TTC549 (cell line): Measurements from ENCODE around the gene TULP3.
"Not testable (repeated sequence)": the region's sequence is repeated elsewhere in the genome, so short reads cannot be mapped to it uniquely, and the experiment has no call there.

Source experiments
- FAIRE-seq: peaks from 2 replicates; lab custom pipeline; 2012; peaks lifted over from hg19 to GRCh38; lab: Jason Lieb, UNC

TULP3 gene

GRCh38 chr12:2890388-2891239 is at the start of gene TULP3:
TULP3 (plus strand) TSS chr12:2890891; CDS start chr12:2890948, 57 bp downstream.
- peak; percentile 74 for FAIRE-seq

GRCh38 chr12:2841056-2841650 is 49.5 kb upstream of the TULP3 start:
- FAIRE-seq, result no peak

GRCh38 chr12:2842948-2843347 is 47.7 kb upstream of the TULP3 start:
- FAIRE-seq, result no peak

- no peak for FAIRE-seq
These were observed 45.9 kb upstream of the TULP3 start for GRCh38 chr12:2844786-2845185.

GRCh38 chr12:2845280-2845679 is 45.4 kb upstream of the TULP3 start:
- FAIRE-seq, result no peak

GRCh38 chr12:2851931-2852330 is 38.8 kb upstream of the TULP3 start:
- FAIRE-seq, result no peak

- FAIRE-seq, result peak; percentile 37
These were observed 37.1 kb upstream of the TULP3 start for GRCh38 chr12:2853626-2854025.

- no peak for FAIRE-seq
These were observed 35.8 kb upstream of the TULP3 start for GRCh38 chr12:2854669-2855453.

- FAIRE-seq, result no peak
These were observed 35.1 kb upstream of the TULP3 start for GRCh38 chr12:2855546-2855945.

GRCh38 chr12:2856051-2856450 is 34.6 kb upstream of the TULP3 start:
- FAIRE-seq, result no peak

- no peak for FAIRE-seq
These were observed 33.7 kb upstream of the TULP3 start, which contains the start of gene TEX52 for GRCh38 chr12:2857021-2857431. TEX52 (minus strand) TSS chr12:2857039; CDS start chr12:2857026, 13 bp downstream.

- FAIRE-seq, result no peak
These were observed 33.1 kb upstream of the TULP3 start for GRCh38 chr12:2857576-2857975.

GRCh38 chr12:2858334-2858733 is 32.4 kb upstream of the TULP3 start:
- FAIRE-seq, result no peak

- FAIRE-seq, result no peak
These were observed 31.7 kb upstream of the TULP3 start for GRCh38 chr12:2858944-2859421.

GRCh38 chr12:2860170-2860569 is 30.5 kb upstream of the TULP3 start:
- FAIRE-seq, result no peak

- FAIRE-seq, result no peak
These were observed 27.8 kb upstream of the TULP3 start for GRCh38 chr12:2862876-2863275.

- FAIRE-seq, result not testable (repeated sequence)
These were observed 27.3 kb upstream of the TULP3 start for GRCh38 chr12:2863402-2863801.

- no peak for FAIRE-seq
These were observed 26.5 kb upstream of the TULP3 start for GRCh38 chr12:2864198-2864597.

- not testable (repeated sequence) for FAIRE-seq
These were observed 21.6 kb upstream of the TULP3 start for GRCh38 chr12:2868986-2869632.

- no peak for FAIRE-seq
These were observed 14.2 kb upstream of the TULP3 start for GRCh38 chr12:2876431-2877046.

- FAIRE-seq, result no peak
These were observed 13.4 kb upstream of the TULP3 start, which contains the start of the genes FOXM1 and RHNO1 for GRCh38 chr12:2877047-2877952. FOXM1 (minus strand) TSS chr12:2877174; CDS start chr12:2874478, 2,696 bp downstream. RHNO1 (plus strand) TSS chr12:2877223; CDS start chr12:2885367, 8,144 bp downstream.
